HG03097 (cell line): Measurements from ENCODE around the gene SLK.

Experiments
- ATAC-seq: cut with Tn5 transposase; IDR thresholded peaks from one replicate; pipeline ENCODE4 v1.9.1; 2021; ENCODE audit not compliant: unreplicated experiment, low FRiP score

SLK gene

GRCh38 chr10:103939522-103939921 is 27.4 kb upstream of the SLK start:
- no peak for ATAC-seq

DNA sequence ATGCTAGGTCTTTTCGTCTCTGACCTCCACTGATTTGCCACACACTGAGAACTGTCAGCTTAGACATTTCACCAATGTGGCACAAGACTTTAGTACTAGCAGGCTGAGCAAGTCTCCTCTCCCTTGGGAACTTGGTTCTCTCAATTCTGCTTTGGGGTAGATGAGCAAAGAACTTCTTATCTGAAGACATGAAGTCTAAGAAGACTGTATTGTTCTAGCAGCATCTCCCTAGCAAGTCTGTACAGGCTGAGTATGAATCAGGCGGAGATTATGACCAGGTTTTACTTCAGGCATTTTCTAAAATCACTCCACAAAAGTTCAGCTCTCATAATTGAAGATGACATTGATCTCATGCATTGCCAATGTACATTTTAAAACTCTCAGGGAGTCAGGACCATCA is 25.1 kb upstream of the SLK start:
- ATAC-seq = no peak

GRCh38 chr10:103942866-103943265 is 24.1 kb upstream of the SLK start:
- ATAC-seq = no peak

DNA sequence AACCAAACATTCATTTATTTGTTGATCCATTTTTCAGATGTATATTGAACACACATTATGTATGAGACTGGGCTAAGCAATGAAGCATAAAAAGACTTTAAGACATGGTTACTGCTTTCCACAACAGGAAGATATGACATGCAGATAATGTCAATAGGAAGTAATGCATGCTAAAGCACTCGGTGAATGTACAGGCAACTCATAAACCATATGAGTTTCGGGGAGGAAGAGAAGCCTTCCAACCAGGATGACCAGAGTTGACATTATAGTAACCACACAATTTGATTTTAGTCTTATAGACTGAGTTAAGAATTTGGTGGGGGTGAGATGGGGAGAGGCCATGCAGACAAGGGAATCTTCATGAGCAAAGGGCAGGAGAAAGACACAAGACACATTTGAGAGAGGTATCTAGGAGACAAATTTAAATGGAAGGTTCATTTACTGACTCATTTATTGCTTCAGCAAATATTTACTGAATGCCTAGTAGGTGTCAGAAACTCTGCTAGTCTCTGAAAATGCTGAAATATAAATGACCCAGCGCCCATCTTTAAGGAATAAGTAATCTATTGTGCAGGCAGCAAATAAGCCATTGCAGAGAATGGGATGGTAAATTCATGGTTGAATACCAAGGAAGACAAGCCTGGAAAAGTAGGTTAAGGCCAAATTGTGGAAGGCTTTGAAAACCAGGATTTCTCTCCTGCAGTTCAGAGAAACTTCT is 19.0 kb upstream of the SLK start:
- no peak for ATAC-seq

GRCh38 chr10:103949728-103950127 is 17.2 kb upstream of the SLK start:
- ATAC-seq = no peak

- no peak for ATAC-seq
These were observed 15.8 kb upstream of the SLK start for GRCh38 chr10:103951183-103951582.

- no peak for ATAC-seq
These were observed 15.0 kb upstream of the SLK start for GRCh38 chr10:103951942-103952341.

DNA sequence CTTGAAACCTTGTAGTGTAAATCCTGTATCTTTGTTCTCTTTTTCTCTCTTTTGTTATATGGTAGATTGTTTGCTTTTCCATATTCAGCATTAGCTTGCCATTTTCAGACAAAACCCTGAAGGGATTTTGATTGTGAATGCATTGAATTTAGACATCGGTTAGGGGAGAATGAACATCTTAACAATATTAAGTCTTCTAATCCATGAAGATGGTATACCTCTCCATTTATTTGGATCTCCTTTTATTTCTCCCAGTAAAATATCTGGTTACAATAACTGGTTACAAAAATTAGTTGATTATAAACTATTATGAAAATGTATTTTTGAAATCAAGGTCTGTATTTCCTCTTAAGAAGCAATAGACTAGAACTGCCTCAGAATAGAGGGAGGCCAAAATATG is 12.4 kb upstream of the SLK start:
- no peak for ATAC-seq

DNA sequence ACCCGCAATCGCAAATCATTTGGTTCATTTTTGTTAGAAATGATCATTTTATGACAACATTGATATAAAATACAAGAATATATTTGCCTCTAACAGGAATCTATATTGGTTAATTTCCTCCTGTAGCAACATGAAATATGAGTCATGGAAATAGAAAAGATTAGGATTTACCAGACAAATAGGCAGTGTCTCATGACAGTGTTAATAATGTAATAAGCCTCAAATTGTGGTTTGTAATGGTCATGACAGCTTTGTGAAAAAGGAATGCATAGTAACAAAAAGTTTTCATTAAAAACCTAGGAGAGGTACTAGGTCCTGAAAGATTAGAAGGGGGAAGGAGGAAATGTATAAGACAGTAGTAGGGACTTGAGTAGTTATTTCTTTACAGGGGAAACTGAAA is 7.9 kb upstream of the SLK start:
- ATAC-seq = no peak

DNA sequence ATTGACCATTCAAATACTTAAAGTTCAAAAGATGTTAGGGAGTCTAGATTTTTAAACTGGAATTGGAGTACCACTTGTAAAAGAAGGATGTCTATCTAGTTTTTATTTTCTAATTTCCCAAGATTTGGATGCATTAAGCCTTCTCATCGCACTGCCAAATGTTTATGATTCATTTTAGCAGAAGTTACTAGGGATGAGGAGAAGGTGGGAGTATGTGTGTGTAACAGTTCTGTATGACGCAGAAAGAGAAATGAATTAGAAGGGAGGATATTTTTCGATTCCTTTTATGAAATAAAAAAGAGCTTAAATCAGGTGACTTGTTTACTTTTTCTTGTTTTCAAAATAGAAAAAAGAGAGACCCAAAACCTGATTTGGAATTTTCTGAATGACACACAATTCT is 6.8 kb upstream of the SLK start:
- no peak for ATAC-seq

DNA sequence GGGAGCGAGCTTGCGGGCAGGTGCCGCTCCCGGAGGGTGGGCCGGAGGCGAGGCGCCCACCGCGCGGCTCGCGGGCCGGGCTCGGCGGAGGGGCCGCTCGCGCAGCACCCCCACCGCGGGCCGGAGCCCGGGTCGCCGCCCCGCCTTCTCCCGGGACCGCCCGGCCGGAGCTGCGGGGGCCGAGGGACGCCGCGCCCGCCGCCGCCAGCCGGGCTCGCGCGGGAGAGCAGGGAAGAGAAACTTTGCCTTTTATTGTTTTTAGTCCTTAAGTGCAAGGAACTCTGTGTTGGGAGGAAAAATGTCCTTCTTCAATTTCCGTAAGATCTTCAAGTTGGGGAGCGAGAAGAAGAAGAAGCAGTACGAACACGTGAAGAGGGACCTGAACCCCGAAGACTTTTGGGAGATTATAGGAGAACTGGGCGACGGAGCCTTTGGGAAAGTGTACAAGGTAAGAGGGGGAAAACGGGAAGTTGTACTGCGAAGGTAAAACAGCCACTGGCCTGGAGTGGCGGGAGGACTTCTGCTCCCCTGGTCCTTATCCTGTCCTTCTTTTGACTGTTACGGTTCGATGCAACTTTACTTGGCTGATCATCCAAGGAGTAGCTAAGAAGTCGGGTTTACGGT is 620 bp downstream of the SLK start:
- ATAC-seq = peak; percentile 33

DNA sequence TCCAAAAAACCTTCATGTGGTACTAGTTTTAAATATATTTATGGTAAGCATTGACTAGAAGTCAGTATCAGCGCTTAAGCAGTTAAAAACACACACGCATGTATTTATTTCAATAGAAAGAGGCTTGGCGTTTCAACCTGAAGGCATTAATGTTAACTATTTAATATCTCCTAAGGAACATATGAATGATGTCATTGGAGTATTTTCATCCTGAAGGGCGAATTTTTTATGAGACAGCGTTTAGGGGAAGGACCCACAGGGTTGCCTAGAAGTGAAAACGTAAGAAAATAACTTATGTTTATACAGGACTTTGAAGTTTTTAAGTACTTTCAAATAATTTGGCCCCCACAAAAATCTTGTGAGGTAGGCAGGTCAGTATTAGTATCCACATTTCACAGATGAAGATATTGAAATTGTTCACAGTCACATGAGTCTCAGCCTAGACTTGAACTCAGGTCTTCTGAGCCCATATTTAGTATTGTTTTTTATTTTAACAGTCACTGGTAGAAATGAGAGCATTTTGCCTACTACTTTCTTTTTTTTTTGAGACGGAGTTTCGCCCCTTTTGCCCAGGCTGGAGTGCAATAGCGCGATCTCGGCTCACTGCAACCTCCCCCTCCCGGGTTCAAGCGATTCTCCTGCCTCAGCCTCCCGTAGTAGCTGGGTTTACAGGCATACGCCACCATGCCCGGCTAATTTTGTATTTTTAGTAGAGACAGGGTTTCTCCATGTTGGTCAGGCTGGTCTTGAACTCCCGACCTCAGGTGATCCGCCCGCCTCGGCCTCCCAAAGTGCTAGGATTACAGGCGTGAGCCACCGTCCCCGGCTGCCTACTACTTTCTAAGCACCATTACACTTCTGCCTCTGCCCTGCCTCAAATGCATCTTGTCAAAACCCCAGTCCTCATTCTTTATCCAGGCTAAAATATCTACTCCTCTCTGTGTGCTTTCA is 1.8 kb downstream of the SLK start:
- ATAC-seq = no peak

GRCh38 chr10:103969436-103969835 is 2.5 kb downstream of the SLK start:
- ATAC-seq = no peak

DNA sequence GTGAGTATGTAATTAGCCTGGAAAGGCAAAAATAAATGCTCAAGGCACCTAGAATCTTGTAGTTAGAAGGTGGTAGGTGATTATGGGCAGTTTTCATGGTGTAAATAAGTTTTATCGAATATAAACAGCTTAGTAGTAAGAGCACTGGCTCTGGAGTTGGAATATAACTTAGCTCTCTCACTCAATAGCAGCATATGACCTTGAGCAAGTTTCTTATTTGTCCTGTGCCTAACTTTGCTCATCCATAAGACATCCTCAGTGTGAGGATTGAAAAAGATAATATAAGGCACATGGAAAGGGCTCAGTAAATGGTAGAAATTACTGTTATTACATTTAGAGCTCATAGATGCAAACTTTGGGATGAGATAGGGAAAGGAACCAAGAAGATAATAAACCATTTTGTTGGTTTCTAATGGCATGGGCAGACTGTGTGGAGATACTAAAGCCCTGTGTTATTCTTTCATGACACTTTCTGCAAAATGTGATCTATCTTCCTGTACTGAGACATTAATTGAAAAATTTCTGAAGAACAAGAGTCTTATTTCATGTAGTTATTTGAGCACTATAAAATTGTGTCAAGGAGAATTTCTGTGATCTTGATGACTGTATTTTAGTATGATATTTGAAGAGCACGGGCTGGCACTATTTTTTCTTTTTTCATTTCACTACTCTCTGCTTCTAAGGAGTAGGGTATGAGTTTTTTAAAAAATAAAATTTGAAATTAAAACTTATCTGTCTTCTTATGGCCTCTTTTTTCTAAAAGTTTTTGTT is 3.1 kb downstream of the SLK start:
- no peak for ATAC-seq

DNA sequence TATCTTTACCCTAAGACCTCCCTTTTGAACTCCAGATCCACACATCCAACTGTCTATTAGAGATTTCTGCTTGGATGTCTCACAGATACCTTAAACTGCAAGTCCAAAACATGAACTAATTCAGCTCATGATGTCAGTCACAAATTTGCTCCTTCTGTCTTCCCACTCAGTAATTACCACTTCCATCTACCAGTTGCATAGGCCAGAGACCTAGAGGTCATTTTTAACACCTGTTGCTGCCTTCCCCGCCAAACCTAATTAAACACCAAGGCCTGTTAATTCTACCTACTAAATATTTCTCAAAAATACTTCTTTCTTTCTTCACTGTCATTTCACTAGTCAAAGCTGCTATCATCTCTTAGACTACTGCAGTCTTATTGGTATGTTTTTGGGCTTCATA is 8.2 kb downstream of the SLK start:
- no peak for ATAC-seq

- ATAC-seq = no peak
These were observed 10.3 kb downstream of the SLK start for GRCh38 chr10:103977204-103977603.

- no peak for ATAC-seq
These were observed 12.6 kb downstream of the SLK start for GRCh38 chr10:103979530-103979929.

DNA sequence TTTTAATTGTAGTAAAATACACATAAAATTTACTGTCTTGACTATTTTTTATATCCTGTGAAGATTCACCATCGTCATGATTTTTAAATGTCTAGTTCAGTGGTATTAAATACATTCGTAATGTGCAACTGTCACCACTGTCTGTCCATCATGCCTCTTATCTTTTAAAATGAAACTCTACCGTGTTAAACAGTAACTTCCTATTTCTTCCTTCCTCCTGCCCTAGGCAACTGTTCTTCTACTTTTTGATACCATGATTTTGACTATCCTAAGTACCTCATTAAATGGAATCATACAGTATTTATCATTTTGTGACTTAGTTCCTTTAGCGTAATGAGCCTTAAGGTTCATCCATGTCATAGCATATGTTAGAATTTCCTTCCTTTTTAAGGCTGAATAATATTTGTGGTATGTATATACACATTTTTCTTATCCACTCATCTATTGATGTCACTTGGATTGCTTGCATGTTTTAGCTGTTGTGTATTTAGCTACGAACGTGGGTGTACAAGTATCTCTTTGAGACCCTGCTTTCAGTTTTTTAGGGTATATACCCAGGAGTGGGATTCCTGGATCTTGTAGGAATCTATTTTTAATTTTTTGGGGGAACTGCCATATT is 13.5 kb downstream of the SLK start:
- ATAC-seq = no peak

DNA sequence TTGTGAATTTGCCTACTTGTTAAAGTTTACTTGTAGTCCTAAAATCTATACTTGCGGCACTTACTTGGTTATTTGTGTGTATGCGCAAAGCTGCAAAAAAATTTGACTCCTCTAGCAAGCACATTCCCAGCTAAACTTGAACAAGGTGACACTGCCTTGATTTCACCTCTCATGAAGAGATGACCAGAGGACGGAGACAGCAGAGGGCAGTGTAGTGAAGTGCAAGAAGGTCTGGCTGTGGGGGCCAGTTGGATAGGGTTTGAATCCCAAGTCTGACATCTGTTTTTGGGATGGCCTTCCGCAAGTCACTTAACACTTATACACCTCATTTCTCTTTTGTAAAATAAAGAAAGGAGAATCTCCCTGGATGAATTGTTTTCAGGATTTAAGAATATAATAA is 15.7 kb downstream of the SLK start:
- no peak for ATAC-seq

GRCh38 chr10:103983367-103983911 is 16.5 kb downstream of the SLK start:
- peak; percentile 78 for ATAC-seq
